OCI-LY1 (cell line): ENCODE measurements around the gene TIPRL.

Experiments used
- H2AFZ ChIP-seq: fragments of 200-600 bp; sonication (generic), shearing (Covaris generic); 2 replicates; pipeline ENCODE4 v1.6.0; 2014; ENCODE audit warnings: antibody characterized with exemption, mild to moderate bottlenecking, low read length
- H3F3A ChIP-seq: fragments of 200-600 bp; sonication (generic), shearing (Covaris generic); 2 replicates; pipeline ENCODE4 v1.6.0; 2014; ENCODE audit warnings: mild to moderate bottlenecking, antibody characterized with exemption, low read length, moderate library complexity; ENCODE audit not compliant: insufficient read depth
- H3K27ac ChIP-seq: fragments of 200-600 bp; sonication (generic); 2 replicates; pipeline ENCODE4 v1.5.1; 2014; ENCODE audit warnings: low read length, mixed run types, mild to moderate bottlenecking, low read depth; ENCODE audit not compliant: poor library complexity, severe bottlenecking
- H3K27me3 ChIP-seq: fragments of 200-600 bp; sonication (generic); 2 replicates; pipeline ENCODE4 v1.6.0; 2014; ENCODE audit warnings: antibody characterized with exemption, mild to moderate bottlenecking, low read length, moderate library complexity; ENCODE audit not compliant: insufficient read depth
- H3K36me3 ChIP-seq: fragments of 200-600 bp; sonication (generic); 2 replicates; pipeline ENCODE4 v1.6.1; 2014; ENCODE audit warnings: mild to moderate bottlenecking, antibody characterized with exemption, low read length, moderate library complexity, mixed read lengths; ENCODE audit not compliant: insufficient read depth
- H3K4me1 ChIP-seq: fragments of 200-600 bp; sonication (generic); 2 replicates; pipeline ENCODE4 v1.5.1; 2014; ENCODE audit warnings: mild to moderate bottlenecking, low read length, moderate library complexity; ENCODE audit not compliant: insufficient read depth, severe bottlenecking
- H3K4me2 ChIP-seq: fragments of 200-600 bp; sonication (generic), shearing (Covaris generic); 2 replicates; pipeline ENCODE4 v1.6.1; 2014; ENCODE audit warnings: low read length
- H3K4me3 ChIP-seq: fragments of 200-600 bp; sonication (generic); 2 replicates; pipeline ENCODE4 v1.5.1; 2014; ENCODE audit warnings: low read length, low read depth, mild to moderate bottlenecking, mixed read lengths; ENCODE audit not compliant: poor library complexity, severe bottlenecking
- H3K79me2 ChIP-seq: fragments of 200-600 bp; shearing (Covaris generic); 2 replicates; pipeline ENCODE4 v1.6.1; 2016; ENCODE audit warnings: mixed run types, low read length, mixed read lengths; ENCODE audit not compliant: insufficient read depth
- H3K9ac ChIP-seq: fragments of 200-600 bp; sonication (generic), shearing (Covaris generic); 2 replicates; pipeline ENCODE4 v1.6.1; 2014; ENCODE audit warnings: mild to moderate bottlenecking, low read length, mixed read lengths
- H3K9me2 ChIP-seq: fragments of 200-600 bp; sonication (generic), shearing (Covaris generic); 2 replicates; pipeline ENCODE4 v1.6.1; 2014; ENCODE audit warnings: low read depth, mild to moderate bottlenecking, low read length, mixed read lengths
- H3K9me3 ChIP-seq: fragments of 200-600 bp; shearing (Covaris generic); 2 replicates; pipeline ENCODE4 v1.6.1; 2014; ENCODE audit warnings: low read length, mixed read lengths
- H4K20me1 ChIP-seq: fragments of 200-600 bp; sonication (generic), shearing (Covaris generic); 2 replicates; pipeline ENCODE4 v1.6.0; 2016; ENCODE audit warnings: mild to moderate bottlenecking, low read length; ENCODE audit not compliant: insufficient read depth
- CTCF ChIP-seq: fragments of 200-600 bp; sonication (generic), shearing (Covaris generic); IDR thresholded peaks from 2 replicates; pipeline ENCODE4 v1.5.1; 2017; ENCODE audit warnings: mild to moderate bottlenecking, antibody characterized with exemption, low read length, moderate library complexity, mixed read lengths
- EZH2 ChIP-seq: fragments of 200-600 bp; sonication (generic), shearing (Covaris generic); IDR thresholded peaks from 2 replicates; pipeline ENCODE4 v1.8.0; 2017; ENCODE audit warnings: borderline replicate concordance, mixed run types, mild to moderate bottlenecking, antibody characterized with exemption, low read length, moderate library complexity, mixed read lengths

The TIPRL gene

GRCh38 chr1:168235548-168235885 lies 56.8 kb downstream of the TIPRL start:
- Histone ChIP-seq H4K20me1 (no peaks in the 10 kb centered on the region), H3K36me3 (peaks cover 97% of the 10 kb centered on the region), H3K9me2 (no peaks in the 10 kb centered on the region), H2AFZ (no peak overlapping the region), H3K9me3 (no peaks in the 10 kb centered on the region), H3K27ac (no peak overlapping the region), H3K4me2 (no peak overlapping the region), H3K4me1 (no peaks in the 10 kb centered on the region), H3K9ac (no peak overlapping the region), H3K4me3 (no peak overlapping the region), H3K27me3 (no peaks in the 10 kb centered on the region), H3F3A (no peaks in the 10 kb centered on the region), H3K79me2 (peaks cover 8% of the 10 kb centered on the region)
- TF ChIP-seq EZH2: no peak

GRCh38 chr1:168235937-168236336 lies 57.2 kb downstream of the TIPRL start:
- no peaks in the 10 kb centered on the region for H3K4me1 ChIP-seq
- H3K4me2 ChIP-seq: no peak overlapping the region
- no peak overlapping the region for H3K9ac ChIP-seq
- H3F3A ChIP-seq: no peaks in the 10 kb centered on the region
- no peak overlapping the region for H3K4me3 ChIP-seq
- peaks cover 8% of the 10 kb centered on the region for H3K79me2 ChIP-seq
- no peaks in the 10 kb centered on the region for H3K27me3 ChIP-seq
- H3K36me3 ChIP-seq: peaks cover 97% of the 10 kb centered on the region
- H3K9me3 ChIP-seq: no peaks in the 10 kb centered on the region
- no peaks in the 10 kb centered on the region for H4K20me1 ChIP-seq
- no peak overlapping the region for H3K27ac ChIP-seq
- H3K9me2 ChIP-seq: no peaks in the 10 kb centered on the region
- no peak for TF ChIP-seq CTCF
- no peak for TF ChIP-seq EZH2
- H2AFZ ChIP-seq: no peak overlapping the region

GRCh38 chr1:168236836-168237611 lies 58.3 kb downstream of the TIPRL start:
- no peak overlapping the region for H3K4me3 ChIP-seq
- H3K27ac ChIP-seq: no peak overlapping the region
- no peaks in the 10 kb centered on the region for H3K9me2 ChIP-seq
- TF ChIP-seq EZH2 (no peak), CTCF (no peak)
- H3K36me3 ChIP-seq: peaks cover 97% of the 10 kb centered on the region
- no peak overlapping the region for H3K9ac ChIP-seq
- H3F3A ChIP-seq: no peaks in the 10 kb centered on the region
- H3K4me1 ChIP-seq: no peaks in the 10 kb centered on the region
- H3K79me2 ChIP-seq: peaks cover 5% of the 10 kb centered on the region
- H3K9me3 ChIP-seq: no peaks in the 10 kb centered on the region
- no peak overlapping the region for H2AFZ ChIP-seq
- H3K27me3 ChIP-seq: no peaks in the 10 kb centered on the region
- no peak overlapping the region for H3K4me2 ChIP-seq
- H4K20me1 ChIP-seq: no peaks in the 10 kb centered on the region

GRCh38 chr1:168243198-168243597 lies 64.4 kb downstream of the TIPRL start:
- Histone ChIP-seq H3K9ac (no peak overlapping the region), H3K4me1 (no peaks in the 10 kb centered on the region), H3K27ac (no peak overlapping the region)

More at GRCh38 chr1:168243198-168243597, 64.4 kb downstream of the TIPRL start:
- TF ChIP-seq EZH2 (no peak), CTCF (no peak)
- Histone ChIP-seq H3K9me3 (no peaks in the 10 kb centered on the region), H3K79me2 (0 out of 2 replicates have a peak, but pooled peaks cover 4% of the 10 kb centered on the region), H2AFZ (no peak overlapping the region), H4K20me1 (no peaks in the 10 kb centered on the region), H3K27me3 (no peaks in the 10 kb centered on the region), H3K9me2 (no peaks in the 10 kb centered on the region), H3K4me2 (no peak overlapping the region), H3K4me3 (no peak overlapping the region), H3K36me3 (peaks cover 96% of the 10 kb centered on the region), H3F3A (no peaks in the 10 kb centered on the region)
